ENCODE results near the gene MAPK8IP3. TPM values are rescaled to one million over a fixed set of nuclear protein-coding genes. Genes with fewer than 3 reads are reported as not detected.

Gene MAPK8IP3
- total RNA-seq, 1 donor from 2014 or later, result 157 TPM

DNA sequence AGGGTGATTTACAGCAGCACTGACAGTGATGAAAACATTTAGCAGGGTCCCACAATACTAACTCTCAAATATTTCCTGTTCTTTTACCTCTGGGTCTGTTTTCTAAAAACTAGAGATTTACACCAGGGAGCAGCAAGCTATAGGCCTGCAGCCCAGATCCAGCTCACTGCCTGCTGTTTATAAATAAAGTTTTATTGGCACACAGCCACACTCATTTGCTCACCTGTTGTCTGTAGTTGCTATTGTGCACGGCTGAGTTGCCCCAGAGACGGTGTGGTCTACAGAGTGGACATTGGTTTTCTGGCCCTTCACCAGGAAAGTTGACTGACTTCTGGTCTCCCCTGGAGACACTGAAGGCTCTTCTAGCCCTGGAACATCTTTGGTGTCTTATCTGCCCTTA lies 44.2 kb upstream of the MAPK8IP3 start:
- H3K27ac Mint-ChIP-seq, result no peak overlapping the region
- H3K27me3 Mint-ChIP-seq, result no peaks in the 10 kb centered on the region
- no peaks in the 10 kb centered on the region for H3K9me3 Mint-ChIP-seq (ENCODE audit: low read depth)
- no peak overlapping the region for H3K4me3 Mint-ChIP-seq (ENCODE audit: low read depth)
- TF ChIP-seq, protein P1, sequence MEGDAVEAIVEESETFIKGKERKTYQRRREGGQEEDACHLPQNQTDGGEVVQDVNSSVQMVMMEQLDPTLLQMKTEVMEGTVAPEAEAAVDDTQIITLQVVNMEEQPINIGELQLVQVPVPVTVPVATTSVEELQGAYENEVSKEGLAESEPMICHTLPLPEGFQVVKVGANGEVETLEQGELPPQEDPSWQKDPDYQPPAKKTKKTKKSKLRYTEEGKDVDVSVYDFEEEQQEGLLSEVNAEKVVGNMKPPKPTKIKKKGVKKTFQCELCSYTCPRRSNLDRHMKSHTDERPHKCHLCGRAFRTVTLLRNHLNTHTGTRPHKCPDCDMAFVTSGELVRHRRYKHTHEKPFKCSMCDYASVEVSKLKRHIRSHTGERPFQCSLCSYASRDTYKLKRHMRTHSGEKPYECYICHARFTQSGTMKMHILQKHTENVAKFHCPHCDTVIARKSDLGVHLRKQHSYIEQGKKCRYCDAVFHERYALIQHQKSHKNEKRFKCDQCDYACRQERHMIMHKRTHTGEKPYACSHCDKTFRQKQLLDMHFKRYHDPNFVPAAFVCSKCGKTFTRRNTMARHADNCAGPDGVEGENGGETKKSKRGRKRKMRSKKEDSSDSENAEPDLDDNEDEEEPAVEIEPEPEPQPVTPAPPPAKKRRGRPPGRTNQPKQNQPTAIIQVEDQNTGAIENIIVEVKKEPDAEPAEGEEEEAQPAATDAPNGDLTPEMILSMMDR (IDR thresholded peaks at IDR 0.05; ENCODE audit: unreplicated experiment), result no peak
- DNase-seq (ENCODE audit: low spot score, unreplicated experiment), result no peak
- H3K36me3 Mint-ChIP-seq (ENCODE audit: insufficient read depth), result peaks cover 15% of the 10 kb centered on the region
- no peaks in the 10 kb centered on the region for H3K4me1 Mint-ChIP-seq (ENCODE audit: low read depth)

- H3K4me1 Mint-ChIP-seq (ENCODE audit: low read depth), result no peaks in the 10 kb centered on the region
- no peaks in the 10 kb centered on the region for H3K27me3 Mint-ChIP-seq
- no peaks in the 10 kb centered on the region for H3K9me3 Mint-ChIP-seq (ENCODE audit: low read depth)
- TF ChIP-seq, protein P1 (IDR thresholded peaks at IDR 0.05; ENCODE audit: unreplicated experiment), result no peak
- H3K4me3 Mint-ChIP-seq (ENCODE audit: low read depth), result no peak overlapping the region
- H3K27ac Mint-ChIP-seq, result no peak overlapping the region
- H3K36me3 Mint-ChIP-seq (ENCODE audit: insufficient read depth), result peaks cover 15% of the 10 kb centered on the region
- DNase-seq (ENCODE audit: low spot score, unreplicated experiment), result no peak
Measured at GRCh38 chr16:1662543-1662942, 43.5 kb upstream of the MAPK8IP3 start.

- Mint-ChIP-seq H3K4me1 (ENCODE audit: low read depth) (no peaks in the 10 kb centered on the region), H3K36me3 (ENCODE audit: insufficient read depth) (peaks cover 23% of the 10 kb centered on the region), H3K27me3 (no peaks in the 10 kb centered on the region), H3K4me3 (ENCODE audit: low read depth) (no peak overlapping the region), H3K27ac (no peak overlapping the region), H3K9me3 (ENCODE audit: low read depth) (no peaks in the 10 kb centered on the region)
- TF ChIP-seq, protein P1 (IDR thresholded peaks at IDR 0.05; ENCODE audit: unreplicated experiment), result no peak
- DNase-seq (ENCODE audit: low spot score, unreplicated experiment), result no peak
Measured at GRCh38 chr16:1665829-1666228, 40.2 kb upstream of the MAPK8IP3 start.

- Mint-ChIP-seq H3K36me3 (ENCODE audit: insufficient read depth) (peaks cover 27% of the 10 kb centered on the region), H3K9me3 (ENCODE audit: low read depth) (no peaks in the 10 kb centered on the region), H3K27me3 (no peaks in the 10 kb centered on the region), H3K4me1 (ENCODE audit: low read depth) (no peaks in the 10 kb centered on the region), H3K27ac (no peak overlapping the region), H3K4me3 (ENCODE audit: low read depth) (no peak overlapping the region)
- DNase-seq (ENCODE audit: low spot score, unreplicated experiment), result no peak
- TF ChIP-seq, protein P1 (IDR thresholded peaks at IDR 0.05; ENCODE audit: unreplicated experiment), result no peak
Measured at GRCh38 chr16:1666316-1666715, 39.7 kb upstream of the MAPK8IP3 start.

- Mint-ChIP-seq H3K4me1 (ENCODE audit: low read depth) (no peaks in the 10 kb centered on the region), H3K36me3 (ENCODE audit: insufficient read depth) (peaks cover 28% of the 10 kb centered on the region), H3K4me3 (ENCODE audit: low read depth) (no peak overlapping the region), H3K27me3 (no peaks in the 10 kb centered on the region), H3K27ac (no peak overlapping the region), H3K9me3 (ENCODE audit: low read depth) (no peaks in the 10 kb centered on the region)
- TF ChIP-seq, protein P1 (IDR thresholded peaks at IDR 0.05; ENCODE audit: unreplicated experiment), result no peak
- DNase-seq (ENCODE audit: low spot score, unreplicated experiment), result no peak
Measured at GRCh38 chr16:1667271-1667670, 38.7 kb upstream of the MAPK8IP3 start.
